ENCODE measurements around the gene SOHLH1.

Gene SOHLH1

GRCh38 chr9:135689011-135689410 lies 10.3 kb downstream of the SOHLH1 start:
- Histone ChIP-seq H2AFZ (ENCODE audit: low read length) (no peak overlapping the region), H3K9ac (ENCODE audit: low read length) (no peak overlapping the region), H3K4me2 (ENCODE audit: low read length) (no peak overlapping the region), H3K36me3 (ENCODE audit: insufficient read depth, low read length) (no peaks in the 10 kb centered on the region), H3K9me3 (ENCODE audit: low read length) (no peaks in the 10 kb centered on the region), H3K79me2 (ENCODE audit: insufficient read depth, low read length) (no peaks in the 10 kb centered on the region), H4K20me1 (ENCODE audit: insufficient read depth, low read length) (no peaks in the 10 kb centered on the region), H3K27ac (ENCODE audit: low read depth, low read length, poor library complexity, severe bottlenecking) (no peak overlapping the region), H3K27me3 (ENCODE audit: insufficient read depth, low read length) (0 out of 2 replicates have a peak, but pooled peaks cover 4% of the 10 kb centered on the region), H3K9me2 (ENCODE audit: low read depth, low read length) (no peaks in the 10 kb centered on the region), H3K4me3 (ENCODE audit: low read depth, low read length, poor library complexity, severe bottlenecking) (no peak overlapping the region), H3F3A (ENCODE audit: insufficient read depth, low read length) (no peaks in the 10 kb centered on the region), H3K4me1 (ENCODE audit: insufficient read depth, low read length, severe bottlenecking) (no peaks in the 10 kb centered on the region)
- TF ChIP-seq CTCF (IDR thresholded peaks at IDR 0.05; ENCODE audit: low read length) (no peak), EZH2 (IDR thresholded peaks at IDR 0.05; ENCODE audit: borderline replicate concordance, low read length) (no peak)

- H3K36me3 ChIP-seq (ENCODE audit: insufficient read depth, low read length) = no peaks in the 10 kb centered on the region
- no peaks in the 10 kb centered on the region for H3K9me2 ChIP-seq (ENCODE audit: low read depth, low read length)
- H3K9me3 ChIP-seq (ENCODE audit: low read length) = no peaks in the 10 kb centered on the region
- H3K27ac ChIP-seq (ENCODE audit: low read depth, low read length, poor library complexity, severe bottlenecking) = no peak overlapping the region
- TF ChIP-seq EZH2 (IDR thresholded peaks at IDR 0.05; ENCODE audit: borderline replicate concordance, low read length) (no peak), CTCF (IDR thresholded peaks at IDR 0.05; ENCODE audit: low read length) (no peak)
- no peaks in the 10 kb centered on the region for H3F3A ChIP-seq (ENCODE audit: insufficient read depth, low read length)
- H2AFZ ChIP-seq (ENCODE audit: low read length) = no peak overlapping the region
- 0 out of 2 replicates have a peak, but pooled peaks cover 4% of the 10 kb centered on the region for H3K27me3 ChIP-seq (ENCODE audit: insufficient read depth, low read length)
- no peak overlapping the region for H3K4me2 ChIP-seq (ENCODE audit: low read length)
- H4K20me1 ChIP-seq (ENCODE audit: insufficient read depth, low read length) = no peaks in the 10 kb centered on the region
- H3K4me3 ChIP-seq (ENCODE audit: low read depth, low read length, poor library complexity, severe bottlenecking) = no peak overlapping the region
- no peak overlapping the region for H3K9ac ChIP-seq (ENCODE audit: low read length)
- H3K79me2 ChIP-seq (ENCODE audit: insufficient read depth, low read length) = no peaks in the 10 kb centered on the region
- no peaks in the 10 kb centered on the region for H3K4me1 ChIP-seq (ENCODE audit: insufficient read depth, low read length, severe bottlenecking)
These were observed 12.1 kb downstream of the SOHLH1 start for GRCh38 chr9:135687216-135687615.

- no peaks in the 10 kb centered on the region for H3K9me3 ChIP-seq (ENCODE audit: low read length)
- no peaks in the 10 kb centered on the region for H3F3A ChIP-seq (ENCODE audit: insufficient read depth, low read length)
- H3K4me1 ChIP-seq (ENCODE audit: insufficient read depth, low read length, severe bottlenecking) = no peaks in the 10 kb centered on the region
- H3K27me3 ChIP-seq (ENCODE audit: insufficient read depth, low read length) = 0 out of 2 replicates have a peak, but pooled peaks cover 4% of the 10 kb centered on the region
- H3K79me2 ChIP-seq (ENCODE audit: insufficient read depth, low read length) = no peaks in the 10 kb centered on the region
- no peak overlapping the region for H3K4me3 ChIP-seq (ENCODE audit: low read depth, low read length, poor library complexity, severe bottlenecking)
- no peak overlapping the region for H2AFZ ChIP-seq (ENCODE audit: low read length)
- H3K9ac ChIP-seq (ENCODE audit: low read length) = no peak overlapping the region
- TF ChIP-seq EZH2 (IDR thresholded peaks at IDR 0.05; ENCODE audit: borderline replicate concordance, low read length) (no peak), CTCF (IDR thresholded peaks at IDR 0.05; ENCODE audit: low read length) (no peak)
- no peaks in the 10 kb centered on the region for H4K20me1 ChIP-seq (ENCODE audit: insufficient read depth, low read length)
- H3K36me3 ChIP-seq (ENCODE audit: insufficient read depth, low read length) = no peaks in the 10 kb centered on the region
- no peak overlapping the region for H3K27ac ChIP-seq (ENCODE audit: low read depth, low read length, poor library complexity, severe bottlenecking)
- no peaks in the 10 kb centered on the region for H3K9me2 ChIP-seq (ENCODE audit: low read depth, low read length)
- H3K4me2 ChIP-seq (ENCODE audit: low read length) = no peak overlapping the region
These were observed 14.6 kb downstream of the SOHLH1 start for GRCh38 chr9:135684691-135685090.

Measured in OCI-LY1 (cell line).